GM23248 (cell line): ENCODE data around the gene ZNF746.

Experiments
- EZH2 ChIP-seq: fragments of 200-600 bp; sonication (generic); IDR thresholded peaks from 2 replicates; pipeline ENCODE4 v1.6.1; 2018; ENCODE audit warnings: antibody characterized with exemption, mild to moderate bottlenecking; ENCODE audit not compliant: insufficient read depth, poor library complexity, severe bottlenecking
- EZH2phosphoT487 ChIP-seq: fragments of 200-600 bp; sonication (generic); IDR thresholded peaks from 2 replicates; pipeline ENCODE4 v1.6.1; 2018; ENCODE audit warnings: antibody characterized with exemption, moderate library complexity, mild to moderate bottlenecking, low read depth; ENCODE audit not compliant: insufficient read depth

- TF ChIP-seq EZH2, result no peak
- no peak for TF ChIP-seq EZH2phosphoT487
Observed at GRCh38 chr7:149546331-149546730, 48.7 kb upstream of the ZNF746 start.
